Measurements from ENCODE around the gene ARHGEF5.
"Not testable (repeated sequence)": the region's sequence is repeated elsewhere in the genome, so short reads cannot be mapped to it uniquely, and the experiment has no call there.

Gene ARHGEF5

DNA sequence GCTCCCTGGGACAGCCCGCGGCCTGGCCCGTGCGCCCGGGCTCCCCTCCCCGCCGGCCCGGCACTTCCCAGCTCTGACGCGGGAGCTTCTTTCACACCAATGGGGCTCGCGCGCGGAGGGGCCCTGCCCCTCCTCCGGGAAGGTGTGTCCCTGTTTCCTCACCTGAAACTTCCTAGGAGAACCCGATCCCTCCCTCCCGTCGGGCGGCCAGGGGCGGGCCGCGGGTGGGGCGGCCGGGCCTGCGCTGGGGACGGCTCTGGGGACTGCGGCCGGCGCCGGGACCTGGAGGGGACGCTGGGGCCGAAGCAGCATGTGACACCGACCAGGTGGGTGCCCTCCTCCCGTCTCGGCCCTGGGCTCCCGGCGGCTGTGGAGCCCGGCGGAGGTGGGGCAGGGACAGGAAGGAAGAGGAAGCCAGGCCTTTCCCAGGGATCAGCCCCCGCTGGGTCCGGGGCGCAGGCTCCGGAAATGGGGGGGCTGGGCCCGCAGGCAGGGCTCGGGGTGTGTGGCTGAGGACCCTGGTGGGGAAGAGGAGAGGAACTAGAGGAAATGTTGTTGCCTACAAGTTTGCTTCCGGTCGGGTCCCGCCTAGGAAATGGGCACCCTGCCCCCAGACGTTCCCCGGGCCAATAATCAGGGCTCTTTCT lies at the start of gene ARHGEF5:
ARHGEF5 (plus strand) TSS at position 227 of the 647 bp plus-strand sequence. CDS start 7,268 bp downstream, outside the sequence.
- in situ Hi-C loops (cut with MboI; ENCODE audit: low pct_unique_long_range_greater_than_20kb, low sequenced_read_pairs, unreplicated experiment); DNase-seq (ENCODE audit: low spot score): not testable (repeated sequence)

- in situ Hi-C loops (cut with MboI; ENCODE audit: low pct_unique_long_range_greater_than_20kb, low sequenced_read_pairs, unreplicated experiment); DNase-seq (ENCODE audit: low spot score): not testable (repeated sequence)
Observed at GRCh38 chr7:144309702-144310101, 45.5 kb upstream of the ARHGEF5 start.

DNA sequence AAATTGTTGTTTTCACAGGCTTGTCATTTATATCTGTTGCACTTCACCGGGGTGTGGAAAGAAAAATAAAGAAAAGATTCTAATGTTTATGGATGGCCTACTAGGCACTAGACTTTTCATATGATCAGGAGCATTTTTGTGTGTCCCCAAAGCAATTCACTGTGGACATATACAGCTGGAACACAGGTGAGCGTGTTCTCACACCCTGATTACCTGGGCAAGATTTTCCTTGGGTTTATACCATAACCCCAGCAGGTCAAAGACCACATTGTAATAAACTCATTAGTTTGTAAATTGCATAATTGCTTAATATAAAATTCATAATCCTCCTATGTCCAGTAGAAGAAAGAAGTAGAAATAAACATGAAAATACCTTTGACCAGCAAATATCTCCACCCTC lies 44.0 kb upstream of the ARHGEF5 start:
- DNase-seq (ENCODE audit: low spot score); in situ Hi-C loops (cut with MboI; ENCODE audit: low pct_unique_long_range_greater_than_20kb, low sequenced_read_pairs, unreplicated experiment): not testable (repeated sequence)

DNA sequence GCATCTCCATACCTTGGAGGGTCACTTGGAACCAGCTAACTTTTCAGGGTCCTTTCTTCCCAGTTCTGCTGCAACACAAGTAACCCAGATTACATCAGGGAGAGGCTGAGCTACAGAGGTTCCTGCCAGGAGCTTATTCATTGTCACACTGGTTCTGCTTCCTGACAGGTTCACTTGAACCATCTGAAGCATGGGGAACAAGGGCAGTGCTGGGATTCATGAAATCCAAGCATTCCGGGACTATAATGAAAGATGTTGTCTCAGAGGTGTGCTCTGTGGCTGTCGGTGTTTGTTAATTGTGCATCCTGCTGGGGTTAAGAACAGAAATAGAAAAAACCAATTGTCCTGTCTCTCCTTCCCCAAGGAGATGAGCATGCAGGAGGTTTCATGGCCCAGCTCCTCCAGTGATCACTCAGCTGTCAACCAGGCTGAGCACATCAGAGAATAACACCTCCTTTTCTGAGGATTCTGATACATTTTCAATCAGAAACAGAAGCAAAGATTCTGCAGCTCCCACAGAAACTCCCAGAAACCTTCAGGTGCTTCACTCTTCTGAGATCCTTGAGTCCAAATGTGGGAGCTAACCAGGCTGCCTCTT lies 43.2 kb upstream of the ARHGEF5 start, which contains the start of gene OR2A1:
OR2A1 (plus strand) TSS at position 548 of the 598 bp plus-strand sequence. CDS start 5,706 bp downstream, outside the sequence.
- DNase-seq (ENCODE audit: low spot score); in situ Hi-C loops (cut with MboI; ENCODE audit: low pct_unique_long_range_greater_than_20kb, low sequenced_read_pairs, unreplicated experiment): not testable (repeated sequence)

- DNase-seq (ENCODE audit: low spot score); in situ Hi-C loops (cut with MboI; ENCODE audit: low pct_unique_long_range_greater_than_20kb, low sequenced_read_pairs, unreplicated experiment): not testable (repeated sequence)
Observed at GRCh38 chr7:144317537-144317936, 37.7 kb upstream of the ARHGEF5 start.

DNA sequence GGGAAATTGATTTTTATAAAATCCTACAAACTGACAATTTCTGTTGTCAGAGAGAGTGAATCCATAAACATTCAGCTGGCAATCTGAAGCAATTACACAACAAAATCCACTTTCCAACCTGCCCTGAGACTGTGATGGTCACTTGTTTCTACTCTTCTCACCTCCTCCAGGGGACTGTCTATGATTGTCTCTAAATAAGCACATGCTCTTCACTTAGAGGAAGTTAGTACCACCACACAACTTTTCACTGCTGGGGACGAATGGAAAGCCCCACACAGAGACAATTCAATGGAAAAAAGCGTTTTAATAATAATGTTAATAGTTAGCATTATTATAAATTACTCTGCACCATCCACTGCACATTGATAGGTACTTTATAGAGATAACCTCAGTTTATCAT lies 35.7 kb upstream of the ARHGEF5 start:
- DNase-seq (ENCODE audit: low spot score); in situ Hi-C loops (cut with MboI; ENCODE audit: low pct_unique_long_range_greater_than_20kb, low sequenced_read_pairs, unreplicated experiment): not testable (repeated sequence)

GRCh38 chr7:144321677-144322206 lies 33.5 kb upstream of the ARHGEF5 start:
- DNase-seq (ENCODE audit: low spot score); in situ Hi-C loops (cut with MboI; ENCODE audit: low pct_unique_long_range_greater_than_20kb, low sequenced_read_pairs, unreplicated experiment): not testable (repeated sequence)

DNA sequence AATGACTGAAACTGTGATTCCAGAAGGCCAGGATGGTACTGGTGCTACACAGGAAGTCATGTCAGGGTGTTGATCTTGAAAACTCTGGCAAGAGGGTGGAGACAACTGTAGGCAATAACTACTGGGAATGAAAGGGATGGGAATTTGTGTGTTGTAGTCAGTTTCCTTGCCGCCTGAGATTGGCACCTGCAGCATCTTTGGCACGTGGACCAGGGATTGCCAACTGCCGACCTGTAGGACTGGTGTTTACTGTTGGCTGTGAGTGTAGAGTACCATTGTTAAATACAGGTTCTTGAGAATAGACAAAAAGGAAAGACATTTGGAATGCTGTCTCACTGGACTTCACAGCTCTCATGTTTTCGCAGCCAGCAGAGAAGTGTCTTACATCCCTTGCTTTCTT lies 31.8 kb upstream of the ARHGEF5 start:
- DNase-seq (ENCODE audit: low spot score); in situ Hi-C loops (cut with MboI; ENCODE audit: low pct_unique_long_range_greater_than_20kb, low sequenced_read_pairs, unreplicated experiment): not testable (repeated sequence)

DNA sequence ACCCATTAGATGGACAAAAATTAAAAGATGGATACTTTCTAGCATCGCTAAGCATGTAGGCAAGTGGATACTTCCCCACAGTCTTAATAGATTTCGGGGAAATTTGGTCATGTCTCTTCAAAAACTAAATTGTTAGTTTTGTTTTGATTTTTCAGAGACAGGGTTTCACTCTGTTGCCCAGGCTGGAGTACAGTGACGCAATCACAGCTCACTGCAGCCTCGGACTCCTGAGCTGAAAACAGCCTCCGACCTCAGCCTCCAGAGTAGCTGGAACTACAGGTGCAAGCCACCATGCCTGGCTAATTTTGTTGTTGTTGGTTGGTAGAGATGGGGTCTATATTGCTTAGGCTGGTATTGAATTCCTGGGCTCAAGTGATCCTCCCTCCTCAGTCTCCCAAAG lies 29.3 kb upstream of the ARHGEF5 start:
- DNase-seq (ENCODE audit: low spot score); in situ Hi-C loops (cut with MboI; ENCODE audit: low pct_unique_long_range_greater_than_20kb, low sequenced_read_pairs, unreplicated experiment): not testable (repeated sequence)

- in situ Hi-C loops (cut with MboI; ENCODE audit: low pct_unique_long_range_greater_than_20kb, low sequenced_read_pairs, unreplicated experiment); DNase-seq (ENCODE audit: low spot score): not testable (repeated sequence)
Observed at GRCh38 chr7:144330044-144330443, 25.2 kb upstream of the ARHGEF5 start.

DNA sequence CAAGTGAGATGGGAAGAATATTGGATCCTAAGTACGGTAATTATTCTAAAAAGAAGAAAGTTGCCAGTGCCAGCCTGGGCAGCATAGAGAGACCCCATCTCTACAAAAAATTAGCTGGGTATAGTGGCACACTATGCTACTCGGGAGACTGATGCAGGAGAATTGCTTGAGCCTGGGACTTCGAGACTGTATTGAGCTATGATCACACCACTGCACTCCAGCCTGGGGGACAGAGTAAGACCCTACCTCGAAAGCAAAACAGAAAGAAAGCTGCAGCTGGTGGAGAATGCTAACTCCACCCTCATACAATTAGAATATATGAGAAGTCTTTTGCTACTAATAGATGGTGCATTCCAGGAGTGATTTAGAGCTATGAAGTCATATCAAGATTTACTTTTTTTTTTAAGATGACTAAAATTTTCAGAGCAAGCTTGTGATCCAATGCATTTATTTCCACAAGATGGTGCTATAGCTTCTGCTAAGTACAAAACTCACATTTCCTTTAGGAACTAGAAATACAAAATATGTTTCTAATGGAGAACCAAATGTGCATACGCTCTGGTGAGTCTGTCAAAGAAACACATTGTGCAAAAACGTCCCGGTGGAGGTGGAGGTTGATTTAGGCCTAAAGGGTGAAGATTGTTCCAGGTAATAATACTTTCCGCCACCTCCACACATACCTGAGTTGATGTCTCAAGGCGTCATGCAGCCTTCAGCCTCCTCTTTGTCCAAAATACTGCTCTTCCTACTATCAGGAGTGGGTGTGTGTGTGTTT lies 23.8 kb upstream of the ARHGEF5 start:
- DNase-seq (ENCODE audit: low spot score); in situ Hi-C loops (cut with MboI; ENCODE audit: low pct_unique_long_range_greater_than_20kb, low sequenced_read_pairs, unreplicated experiment): not testable (repeated sequence)

DNA sequence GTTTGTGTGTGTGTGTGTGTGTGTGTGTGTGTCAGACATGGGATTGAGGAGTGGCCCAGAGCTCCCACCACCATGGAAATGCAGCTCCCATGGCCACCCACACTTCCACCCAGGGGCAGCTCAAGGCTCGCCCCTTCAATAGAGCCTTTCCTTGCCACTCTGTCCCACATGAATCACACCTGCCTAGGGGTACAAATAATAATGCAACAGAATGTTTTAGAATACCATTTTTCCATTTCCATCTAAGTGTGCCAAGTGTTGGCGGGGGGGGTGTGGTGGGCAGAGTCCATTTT lies 23.3 kb upstream of the ARHGEF5 start:
- DNase-seq (ENCODE audit: low spot score); in situ Hi-C loops (cut with MboI; ENCODE audit: low pct_unique_long_range_greater_than_20kb, low sequenced_read_pairs, unreplicated experiment): not testable (repeated sequence)

DNA sequence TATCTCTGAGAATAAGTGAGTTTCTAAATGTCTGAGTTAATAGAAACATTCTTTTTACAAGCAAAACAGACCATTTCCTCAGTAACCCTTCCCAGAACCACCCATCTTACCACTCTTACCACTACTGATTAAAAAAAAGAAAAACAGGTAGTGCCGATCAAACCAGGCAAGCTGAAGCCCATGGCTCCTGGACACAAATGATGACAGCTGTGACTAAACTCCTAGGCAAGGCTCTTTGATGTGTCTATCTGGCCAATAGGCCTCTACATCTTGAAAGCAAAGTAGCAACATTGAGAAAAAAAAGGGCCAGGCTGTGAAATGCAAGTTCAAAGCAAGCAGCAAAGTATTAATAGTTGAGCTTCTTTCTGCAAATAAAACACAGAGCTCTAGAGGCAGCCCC lies 6.6 kb upstream of the ARHGEF5 start:
- in situ Hi-C loops (cut with MboI; ENCODE audit: low pct_unique_long_range_greater_than_20kb, low sequenced_read_pairs, unreplicated experiment); DNase-seq (ENCODE audit: low spot score): not testable (repeated sequence)

GRCh38 chr7:144351667-144352066 lies 3.5 kb upstream of the ARHGEF5 start:
- DNase-seq (ENCODE audit: low spot score); in situ Hi-C loops (cut with MboI; ENCODE audit: low pct_unique_long_range_greater_than_20kb, low sequenced_read_pairs, unreplicated experiment): not testable (repeated sequence)

DNA sequence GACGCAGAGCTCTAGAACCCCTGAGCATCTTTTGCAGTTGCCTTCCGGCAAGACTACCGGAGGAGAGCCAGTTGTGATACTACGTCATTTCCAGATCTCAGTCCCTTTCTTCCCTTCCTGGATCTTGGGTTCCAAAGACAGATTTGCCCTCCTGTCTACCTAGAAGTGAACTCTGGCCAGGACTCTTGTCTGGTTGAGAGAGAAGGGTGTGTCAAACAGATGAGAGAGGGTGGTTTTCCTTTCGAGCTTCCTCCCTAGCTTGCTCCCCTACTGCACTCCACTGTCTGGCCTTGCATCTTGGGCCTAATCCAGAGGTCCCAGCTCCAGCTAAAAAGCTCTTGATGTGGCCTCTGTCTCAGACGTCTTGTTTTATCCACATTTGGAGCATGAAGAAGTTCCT lies 983 bp downstream of the ARHGEF5 start:
- DNase-seq (ENCODE audit: low spot score); in situ Hi-C loops (cut with MboI; ENCODE audit: low pct_unique_long_range_greater_than_20kb, low sequenced_read_pairs, unreplicated experiment): not testable (repeated sequence)

DNA sequence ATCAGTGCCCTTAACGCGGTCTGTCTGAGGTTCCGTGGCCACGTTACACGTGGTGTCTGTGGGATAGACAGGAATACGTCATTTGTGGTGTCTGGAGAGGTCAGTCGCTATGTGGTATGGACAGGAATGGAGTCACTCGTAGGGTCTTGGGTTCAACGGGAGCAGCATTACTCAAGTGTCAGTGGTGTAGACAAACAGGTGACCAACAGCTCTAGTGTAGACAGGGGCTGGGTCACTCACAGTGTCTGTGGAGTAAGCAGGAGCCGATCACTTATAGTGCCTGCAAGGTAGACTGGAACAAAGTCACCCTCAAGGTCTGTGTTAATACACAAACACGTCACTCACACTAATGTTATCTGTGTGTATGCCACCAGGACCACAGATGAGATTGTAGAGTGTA lies 1.7 kb downstream of the ARHGEF5 start:
- in situ Hi-C loops (cut with MboI; ENCODE audit: low pct_unique_long_range_greater_than_20kb, low sequenced_read_pairs, unreplicated experiment); DNase-seq (ENCODE audit: low spot score): not testable (repeated sequence)

- DNase-seq (ENCODE audit: low spot score); in situ Hi-C loops (cut with MboI; ENCODE audit: low pct_unique_long_range_greater_than_20kb, low sequenced_read_pairs, unreplicated experiment): not testable (repeated sequence)
Observed at GRCh38 chr7:144362061-144362460, 6.9 kb downstream of the ARHGEF5 start.

GRCh38 chr7:144365523-144365922 lies 10.3 kb downstream of the ARHGEF5 start:
- DNase-seq (ENCODE audit: low spot score); in situ Hi-C loops (cut with MboI; ENCODE audit: low pct_unique_long_range_greater_than_20kb, low sequenced_read_pairs, unreplicated experiment): not testable (repeated sequence)

Data from GM13977 (cell line).